CD8-positive, alpha-beta memory T cell (primary cell): ENCODE measurements around the gene KCNB1. TPM values are rescaled to one million over a fixed set of nuclear protein-coding genes. Genes with fewer than 3 reads are reported as not detected.

ENCODE experiments used
- CTCF ChIA-PET: fragments of 350-600 bp; sonication (Branson Sonifier 250); formaldehyde crosslinking; loops from one replicate; lab custom pipeline; 2021; ENCODE audit warnings: antibody characterized with exemption; lab: Charles Lee
- POLR2A ChIA-PET: fragments of 350-600 bp; sonication (Branson Sonifier 250); formaldehyde crosslinking; loops from one replicate; lab custom pipeline; 2021; ENCODE audit warnings: antibody characterized with exemption; lab: Charles Lee
- DNase-seq, 5 donors: peaks; one replicate each; pipeline versions ENCODE4 v3.0.0 to v3.0.0-alpha.2; 2020 to 2022; ENCODE audit warnings: mixed read lengths in 1 of 5
- H3K27ac ChIP-seq: one replicate; pipeline ENCODE4 v1.7.0; 2013; ENCODE audit warnings: low read depth, mild to moderate bottlenecking, low read length, moderate library complexity
- H3K27me3 ChIP-seq: 2 replicates; pipeline ENCODE4 v1.7.0; 2013; ENCODE audit warnings: low read length, mild to moderate bottlenecking; ENCODE audit not compliant: insufficient read depth, poor library complexity, severe bottlenecking
- H3K36me3 ChIP-seq: 2 replicates; pipeline ENCODE4 v1.7.0; 2013; ENCODE audit warnings: mild to moderate bottlenecking, low read length, moderate library complexity; ENCODE audit not compliant: insufficient read depth
- H3K4me1 ChIP-seq: 2 replicates; pipeline ENCODE4 v1.7.0; 2013; ENCODE audit warnings: mild to moderate bottlenecking, low read length, moderate library complexity; ENCODE audit not compliant: insufficient read depth
- H3K4me3 ChIP-seq: 2 replicates; pipeline ENCODE4 v1.7.0; 2013; ENCODE audit warnings: mild to moderate bottlenecking, low read length
- H3K9me3 ChIP-seq: 2 replicates; pipeline ENCODE4 v1.7.0; 2013; ENCODE audit warnings: mild to moderate bottlenecking, low read length
- H3K27ac Mint-ChIP-seq, 8 donors: one replicate each; pipeline ENCODE4 v1.8.0; 2020 to 2021; ENCODE audit warnings: mixed read lengths in 8 of 8, mild to moderate bottlenecking in 6 of 8, inconsistent platforms in 3 of 8, moderate library complexity in 3 of 8
- H3K27me3 Mint-ChIP-seq, 2 donors: one replicate each; pipeline ENCODE4 v1.8.0; 2020 to 2021; ENCODE audit warnings: mixed read lengths in 2 of 2, mild to moderate bottlenecking in 1 of 2, moderate library complexity in 1 of 2
- H3K36me3 Mint-ChIP-seq, 3 donors: one replicate each; pipeline ENCODE4 v1.8.0; 2020 to 2021; ENCODE audit warnings: mixed read lengths in 3 of 3, inconsistent platforms in 1 of 3, mild to moderate bottlenecking in 1 of 3
- H3K4me1 Mint-ChIP-seq, 3 donors: one replicate each; pipeline ENCODE4 v1.8.0; 2020 to 2021; ENCODE audit warnings: mixed read lengths in 3 of 3, inconsistent platforms in 1 of 3, mild to moderate bottlenecking in 1 of 3
- H3K4me3 Mint-ChIP-seq, 7 donors: one replicate each; pipeline ENCODE4 v1.8.0; 2020 to 2021; ENCODE audit warnings: mixed read lengths in 7 of 7, mild to moderate bottlenecking in 6 of 7, moderate library complexity in 4 of 7, inconsistent platforms in 2 of 7
- H3K9me3 Mint-ChIP-seq, 5 donors: one replicate each; pipeline ENCODE4 v1.8.0; 2020 to 2022; ENCODE audit warnings: mixed read lengths in 5 of 5, mild to moderate bottlenecking in 3 of 5, moderate library complexity in 2 of 5, inconsistent platforms in 1 of 5
- polyA plus RNA-seq: library from polyadenylated mRNA; unstranded; fragments of 300-500 nt; fragmentation: Illumina TruSeq; gene quantifications from one replicate; pipeline ENCODE4 v1.2.3, GENCODE V29; 2021
- total RNA-seq, 2 experiments: library from RNA; stranded (reverse); gene quantifications; one replicate each; pipeline ENCODE4 v1.2.3, GENCODE V29; 2021

The KCNB1 gene
- total and polyA plus RNA-seq, 3 experiments from 2014 or later = 0.77 TPM; not detected in 2

DNA sequence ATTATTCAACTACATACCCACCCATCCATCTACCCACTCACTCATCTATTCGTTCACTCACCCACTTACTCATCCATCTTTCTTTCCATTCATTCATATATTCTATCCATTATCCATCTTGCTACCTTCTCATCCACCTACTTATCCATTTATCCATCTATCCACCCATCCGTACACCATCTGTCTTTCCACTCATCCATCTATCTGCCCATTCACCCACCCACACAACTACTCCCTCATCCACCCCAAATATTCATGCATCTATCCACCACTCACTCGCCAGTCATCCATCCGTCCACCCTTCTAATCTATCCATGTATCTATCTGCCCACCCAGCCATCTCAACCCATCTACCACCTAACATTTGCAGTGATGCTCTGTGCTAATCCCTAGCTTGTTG lies 13.6 kb upstream of the KCNB1 start:
- H3K9me3 Mint-ChIP-seq = peaks cover 0 to 7% (median 3%) of the 10 kb centered on the region in 5 donors
- no peaks in the 10 kb centered on the region for H3K36me3 Mint-ChIP-seq
- H3K27me3 Mint-ChIP-seq = peaks cover 18 to 29% of the 10 kb centered on the region in 2 donors
- ChIA-PET CTCF (no interaction called here), POLR2A (no interaction called here)
- H3K4me3 Mint-ChIP-seq = no peak overlapping the region
- DNase-seq = no peak
- H3K27ac Mint-ChIP-seq = no peak overlapping the region
- no peak overlapping the region for H3K27ac ChIP-seq
- no peaks in the 10 kb centered on the region for H3K9me3 ChIP-seq
- no peaks in the 10 kb centered on the region for H3K36me3 ChIP-seq
- H3K4me1 Mint-ChIP-seq = no peaks in the 10 kb centered on the region
- no peaks in the 10 kb centered on the region for H3K27me3 ChIP-seq
- H3K4me1 ChIP-seq = no peaks in the 10 kb centered on the region
- H3K4me3 ChIP-seq = no peak overlapping the region

GRCh38 chr20:49490689-49491088 lies 8.2 kb upstream of the KCNB1 start:
- H3K27ac ChIP-seq = no peak overlapping the region
- Mint-ChIP-seq H3K4me1 (peaks cover 0 to under 1% (median 0%) of the 10 kb centered on the region in 3 donors), H3K27ac (no peak overlapping the region), H3K9me3 (peaks cover 0 to 12% (median 7%) of the 10 kb centered on the region in 5 donors), H3K27me3 (peaks cover 54 to 59% of the 10 kb centered on the region in 2 donors), H3K4me3 (no peak overlapping the region), H3K36me3 (no peaks in the 10 kb centered on the region)
- DNase-seq = no peak
- POLR2A ChIA-PET = no interaction called here
- no peaks in the 10 kb centered on the region for H3K9me3 ChIP-seq
- no peak overlapping the region for H3K4me3 ChIP-seq
- no peaks in the 10 kb centered on the region for H3K4me1 ChIP-seq
- no peaks in the 10 kb centered on the region for H3K36me3 ChIP-seq
- CTCF ChIA-PET = no interaction called here
- peaks cover 6% of the 10 kb centered on the region for H3K27me3 ChIP-seq

GRCh38 chr20:49489688-49490087 lies 7.2 kb upstream of the KCNB1 start:
- Histone ChIP-seq H3K36me3 (no peaks in the 10 kb centered on the region), H3K9me3 (no peaks in the 10 kb centered on the region), H3K4me1 (no peaks in the 10 kb centered on the region), H3K27me3 (peaks cover 6% of the 10 kb centered on the region), H3K27ac (no peak overlapping the region), H3K4me3 (no peak overlapping the region)
- Mint-ChIP-seq H3K27ac (no peak overlapping the region), H3K36me3 (no peaks in the 10 kb centered on the region), H3K27me3 (peaks cover 63 to 69% of the 10 kb centered on the region in 2 donors), H3K4me1 (peaks cover 2% of the 10 kb centered on the region in 3 donors), H3K4me3 (no peak overlapping the region), H3K9me3 (peaks cover 0 to 12% (median 7%) of the 10 kb centered on the region in 5 donors)
- DNase-seq = no peak
- ChIA-PET CTCF (no interaction called here), POLR2A (no interaction called here)

GRCh38 chr20:49486064-49486463 lies 3.6 kb upstream of the KCNB1 start:
- H3K4me3 Mint-ChIP-seq = peak overlapping the region in 1 of 7 donors; percentile 12
- CTCF ChIA-PET = interaction anchor here (0.7 kb wide), 1 partner anchor 256 kb away, joined by 3 read pairs; no protein-coding TSS in a partner anchor
- H3K27me3 ChIP-seq = peaks cover 12% of the 10 kb centered on the region

GRCh38 chr20:49485563-49485962 lies 3.1 kb upstream of the KCNB1 start:
- H3K27me3 ChIP-seq = peaks cover 12% of the 10 kb centered on the region
- CTCF ChIA-PET = interaction anchor here (1.9 kb wide), 1 partner anchor 10 kb away, joined by 8 read pairs; no protein-coding TSS in a partner anchor
- peaks cover 7 to 9% (median 8%) of the 10 kb centered on the region in 3 donors for H3K4me1 Mint-ChIP-seq

More at GRCh38 chr20:49486064-49486463, 3.6 kb upstream of the KCNB1 start:
- H3K9me3 ChIP-seq = no peaks in the 10 kb centered on the region
- Mint-ChIP-seq H3K27me3 (peaks cover 68 to 76% of the 10 kb centered on the region in 2 donors), H3K27ac (no peak overlapping the region), H3K9me3 (peaks cover under 1 to 11% (median 2%) of the 10 kb centered on the region in 5 donors), H3K36me3 (no peaks in the 10 kb centered on the region), H3K4me1 (peaks cover 7 to 9% (median 8%) of the 10 kb centered on the region in 3 donors)
- peaks cover 9% of the 10 kb centered on the region for H3K4me1 ChIP-seq
- no peak overlapping the region for H3K4me3 ChIP-seq
- POLR2A ChIA-PET = interaction anchor here (0.5 kb wide), 1 partner anchor 188 kb away, joined by 3 read pairs; no protein-coding TSS in a partner anchor
- DNase-seq = no peak
- H3K36me3 ChIP-seq = no peaks in the 10 kb centered on the region
- H3K27ac ChIP-seq = no peak overlapping the region

GRCh38 chr20:49484180-49485140 lies 2.0 kb upstream of the KCNB1 start:
- DNase-seq = peak; percentile 24 to 66 (median 30)
- H3K27me3 Mint-ChIP-seq = peaks cover 67 to 79% of the 10 kb centered on the region in 2 donors
- Histone ChIP-seq H3K27ac (no peak overlapping the region), H3K27me3 (peaks cover 16% of the 10 kb centered on the region), H3K4me3 (peak overlapping the region; percentile 45), H3K4me1 (peaks cover 9% of the 10 kb centered on the region), H3K36me3 (no peaks in the 10 kb centered on the region), H3K9me3 (no peaks in the 10 kb centered on the region)
- H3K4me1 Mint-ChIP-seq = peaks cover 7 to 9% (median 8%) of the 10 kb centered on the region in 3 donors
- H3K9me3 Mint-ChIP-seq = peaks cover 0 to 6% (median under 1%) of the 10 kb centered on the region in 5 donors
- POLR2A ChIA-PET = no interaction called here
- peak overlapping the region; percentile 40 to 93 (median 86) for H3K4me3 Mint-ChIP-seq
- CTCF ChIA-PET = interaction anchor here (0.7 to 1.9 kb wide), 9 partner anchors 9 to 238 kb away, joined by 3 to 8 read pairs (median 3); no protein-coding TSS in a partner anchor
- peaks cover 0 to under 1% (median 0%) of the 10 kb centered on the region in 3 donors for H3K36me3 Mint-ChIP-seq
- peak overlapping the region in 3 of 8 donors; percentile 54 to 88 (median 68) for H3K27ac Mint-ChIP-seq

More at GRCh38 chr20:49485563-49485962, 3.1 kb upstream of the KCNB1 start:
- POLR2A ChIA-PET = no interaction called here
- Histone ChIP-seq H3K4me3 (no peak overlapping the region), H3K4me1 (peaks cover 9% of the 10 kb centered on the region), H3K9me3 (no peaks in the 10 kb centered on the region), H3K36me3 (no peaks in the 10 kb centered on the region), H3K27ac (no peak overlapping the region)
- Mint-ChIP-seq H3K27ac (no peak overlapping the region), H3K4me3 (peak overlapping the region in 4 of 7 donors; percentile 0 to 40 (median 21)), H3K36me3 (no peaks in the 10 kb centered on the region), H3K9me3 (peaks cover 0 to 10% (median 2%) of the 10 kb centered on the region in 5 donors), H3K27me3 (peaks cover 66 to 76% of the 10 kb centered on the region in 2 donors)
- no peak for DNase-seq

- peaks cover 7 to 9% (median 8%) of the 10 kb centered on the region in 3 donors for H3K4me1 Mint-ChIP-seq
- Histone ChIP-seq H3K4me3 (no peak overlapping the region), H3K9me3 (no peaks in the 10 kb centered on the region), H3K4me1 (peaks cover 9% of the 10 kb centered on the region), H3K27ac (no peak overlapping the region), H3K27me3 (peaks cover 16% of the 10 kb centered on the region), H3K36me3 (no peaks in the 10 kb centered on the region)
- H3K27ac Mint-ChIP-seq = no peak overlapping the region
- H3K4me3 Mint-ChIP-seq = peak overlapping the region in 3 of 7 donors; percentile 25 to 62 (median 45)
- peaks cover 64 to 79% of the 10 kb centered on the region in 2 donors for H3K27me3 Mint-ChIP-seq
- peaks cover 0 to 4% (median 0%) of the 10 kb centered on the region in 5 donors for H3K9me3 Mint-ChIP-seq
- H3K36me3 Mint-ChIP-seq = peaks cover 0 to 6% (median 0%) of the 10 kb centered on the region in 3 donors
- no peak for DNase-seq
- ChIA-PET CTCF (interaction anchor here (0.7 to 1.9 kb wide), 6 partner anchors 8 to 148 kb away, joined by 3 to 8 read pairs (median 4); no protein-coding TSS in a partner anchor), POLR2A (no interaction called here)
Observed at GRCh38 chr20:49483696-49484123, 1.2 kb upstream of the KCNB1 start.
